ENCODE data around the gene MDH1B. TPM values are rescaled to one million over a fixed set of nuclear protein-coding genes. Genes with fewer than 3 reads are reported as not detected.

The MDH1B gene
- total RNA-seq, 1 donor from 2014 or later = 1.8 TPM

- TF ChIP-seq CTCF (IDR thresholded peaks at IDR 0.05; ENCODE audit: insufficient read depth, low read length, poor library complexity, severe bottlenecking) = no peak
- H3K27me3 ChIP-seq (ENCODE audit: control insufficient read depth, insufficient read depth, low read length) = no peaks in the 10 kb centered on the region
- no peak overlapping the region for H3K4me3 ChIP-seq (ENCODE audit: low read depth, low read length)
- H3K36me3 ChIP-seq (ENCODE audit: control insufficient read depth, insufficient read depth, low read length) = no peaks in the 10 kb centered on the region
- no peak for DNase-seq (ENCODE audit: low read depth)
Observed at GRCh38 chr2:206728277-206729199, 36.6 kb downstream of the MDH1B start.

- DNase-seq (ENCODE audit: low read depth) = no peak
- no peak for TF ChIP-seq CTCF (IDR thresholded peaks at IDR 0.05; ENCODE audit: insufficient read depth, low read length, poor library complexity, severe bottlenecking)
- Histone ChIP-seq H3K36me3 (ENCODE audit: control insufficient read depth, insufficient read depth, low read length) (no peaks in the 10 kb centered on the region), H3K4me3 (ENCODE audit: low read depth, low read length) (no peak overlapping the region), H3K27me3 (ENCODE audit: control insufficient read depth, insufficient read depth, low read length) (no peaks in the 10 kb centered on the region)
Observed at GRCh38 chr2:206727287-206727686, 37.8 kb downstream of the MDH1B start.

- no peaks in the 10 kb centered on the region for H3K36me3 ChIP-seq (ENCODE audit: control insufficient read depth, insufficient read depth, low read length)
- no peaks in the 10 kb centered on the region for H3K27me3 ChIP-seq (ENCODE audit: control insufficient read depth, insufficient read depth, low read length)
- TF ChIP-seq CTCF (IDR thresholded peaks at IDR 0.05; ENCODE audit: insufficient read depth, low read length, poor library complexity, severe bottlenecking) = no peak
- DNase-seq (ENCODE audit: low read depth) = no peak
- no peak overlapping the region for H3K4me3 ChIP-seq (ENCODE audit: low read depth, low read length)
Observed at GRCh38 chr2:206723288-206723687, 41.8 kb downstream of the MDH1B start.

DNA sequence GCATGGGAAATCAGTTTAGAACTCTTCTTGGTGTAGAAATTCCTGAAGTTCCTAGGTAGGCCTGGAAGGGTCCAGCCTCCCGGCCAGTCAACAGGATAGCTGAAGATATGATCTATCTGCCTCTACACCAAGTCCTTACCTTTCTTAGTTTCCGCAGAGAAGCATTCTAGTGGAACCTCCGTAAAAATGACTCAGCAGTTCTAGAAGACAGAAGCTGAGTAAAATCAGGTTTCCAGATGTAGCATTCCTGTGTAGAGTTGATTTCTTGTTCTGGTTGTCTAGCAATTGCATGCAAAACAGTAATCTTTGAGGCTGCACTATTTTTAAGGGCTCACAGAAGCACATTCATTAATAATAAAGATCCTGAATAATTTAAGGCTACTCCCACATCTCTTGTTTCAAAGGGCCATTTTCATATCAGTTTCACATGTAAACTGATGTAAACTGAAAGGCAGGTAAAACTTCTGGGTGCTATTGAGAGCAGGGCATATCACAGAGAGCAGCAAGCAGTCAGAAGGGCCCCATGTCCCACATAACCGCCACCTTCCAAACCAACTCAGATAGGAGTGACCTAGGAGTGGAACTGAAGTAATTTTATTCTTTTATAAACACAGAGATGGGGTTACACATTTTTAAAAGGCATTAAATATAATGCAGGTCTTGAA lies 43.7 kb downstream of the MDH1B start:
- Histone ChIP-seq H3K36me3 (ENCODE audit: control insufficient read depth, insufficient read depth, low read length) (no peaks in the 10 kb centered on the region), H3K4me3 (ENCODE audit: low read depth, low read length) (no peak overlapping the region), H3K27me3 (ENCODE audit: control insufficient read depth, insufficient read depth, low read length) (no peaks in the 10 kb centered on the region)
- TF ChIP-seq CTCF (IDR thresholded peaks at IDR 0.05; ENCODE audit: insufficient read depth, low read length, poor library complexity, severe bottlenecking) = no peak
- DNase-seq (ENCODE audit: low read depth) = no peak

DNA sequence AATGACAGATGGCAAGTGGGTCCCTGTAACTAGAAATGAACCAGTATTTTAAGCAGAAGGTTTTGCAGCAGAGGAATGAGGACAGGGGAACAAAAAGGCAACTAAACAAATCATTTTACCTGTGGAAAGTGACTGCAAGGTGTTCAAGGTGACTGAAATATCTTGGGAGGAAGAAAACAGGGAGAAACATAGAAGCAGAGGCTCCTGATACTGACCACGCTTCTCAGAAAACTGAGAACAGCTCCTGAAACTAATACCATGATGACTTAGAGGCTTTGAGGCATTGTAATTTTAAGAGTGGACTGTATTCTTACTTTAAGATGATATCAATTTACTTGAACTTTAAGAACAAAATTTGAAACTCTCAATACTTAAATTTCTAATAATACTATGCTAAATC lies 46.8 kb downstream of the MDH1B start, which contains the start of gene DYTN:
Gene DYTN (minus strand): TSS at position 101 of the 400 bp plus-strand sequence. CDS start 117 bp downstream, outside the sequence.
- Histone ChIP-seq H3K36me3 (ENCODE audit: control insufficient read depth, insufficient read depth, low read length) (no peaks in the 10 kb centered on the region), H3K27me3 (ENCODE audit: control insufficient read depth, insufficient read depth, low read length) (no peaks in the 10 kb centered on the region), H3K4me3 (ENCODE audit: low read depth, low read length) (no peak within 1 kb of the TSS)
- TF ChIP-seq CTCF (IDR thresholded peaks at IDR 0.05; ENCODE audit: insufficient read depth, low read length, poor library complexity, severe bottlenecking) = no peak
- no peak for DNase-seq (ENCODE audit: low read depth)
